Activated naive CD8-positive, alpha-beta T cell treated with anti-CD3 and anti-CD28 coated beads, Interleukin-2, amount 50 U/mL, for 24 hours (primary cell): ENCODE data around the gene TUBA3D.
"Not testable (repeated sequence)": the region's sequence is repeated elsewhere in the genome, so short reads cannot be mapped to it uniquely, and the experiment has no call there.

Experiments used
- ATAC-seq: fragments of 150-1000 bp; cut with Tn5 transposase; one replicate; pipeline ENCODE4 v1.10.0; 2021
- DNase-seq: peaks from one replicate; pipeline ENCODE4 v3.0.0; 2021
- H3K27ac Mint-ChIP-seq: one replicate; pipeline ENCODE4 v1.8.0; 2021; ENCODE audit warnings: mild to moderate bottlenecking, mixed read lengths
- H3K27me3 Mint-ChIP-seq: one replicate; pipeline ENCODE4 v1.8.0; 2021; ENCODE audit warnings: mixed read lengths
- H3K36me3 Mint-ChIP-seq: one replicate; pipeline ENCODE4 v1.8.0; 2021; ENCODE audit warnings: low read depth, mixed read lengths
- H3K4me1 Mint-ChIP-seq: one replicate; pipeline ENCODE4 v1.8.0; 2021; ENCODE audit warnings: mixed read lengths
- H3K4me3 Mint-ChIP-seq: one replicate; pipeline ENCODE4 v1.8.0; 2021; ENCODE audit warnings: mild to moderate bottlenecking, moderate library complexity, mixed read lengths
- H3K9me3 Mint-ChIP-seq: one replicate; pipeline ENCODE4 v1.8.0; 2021; ENCODE audit warnings: mixed read lengths

TUBA3D gene

GRCh38 chr2:131477227-131477626 lies 1.3 kb downstream of the TUBA3D start:
- not testable (repeated sequence) for H3K36me3 Mint-ChIP-seq, H3K4me3 Mint-ChIP-seq, ATAC-seq, DNase-seq, H3K4me1 Mint-ChIP-seq, H3K27ac Mint-ChIP-seq, H3K27me3 Mint-ChIP-seq, H3K9me3 Mint-ChIP-seq

DNA sequence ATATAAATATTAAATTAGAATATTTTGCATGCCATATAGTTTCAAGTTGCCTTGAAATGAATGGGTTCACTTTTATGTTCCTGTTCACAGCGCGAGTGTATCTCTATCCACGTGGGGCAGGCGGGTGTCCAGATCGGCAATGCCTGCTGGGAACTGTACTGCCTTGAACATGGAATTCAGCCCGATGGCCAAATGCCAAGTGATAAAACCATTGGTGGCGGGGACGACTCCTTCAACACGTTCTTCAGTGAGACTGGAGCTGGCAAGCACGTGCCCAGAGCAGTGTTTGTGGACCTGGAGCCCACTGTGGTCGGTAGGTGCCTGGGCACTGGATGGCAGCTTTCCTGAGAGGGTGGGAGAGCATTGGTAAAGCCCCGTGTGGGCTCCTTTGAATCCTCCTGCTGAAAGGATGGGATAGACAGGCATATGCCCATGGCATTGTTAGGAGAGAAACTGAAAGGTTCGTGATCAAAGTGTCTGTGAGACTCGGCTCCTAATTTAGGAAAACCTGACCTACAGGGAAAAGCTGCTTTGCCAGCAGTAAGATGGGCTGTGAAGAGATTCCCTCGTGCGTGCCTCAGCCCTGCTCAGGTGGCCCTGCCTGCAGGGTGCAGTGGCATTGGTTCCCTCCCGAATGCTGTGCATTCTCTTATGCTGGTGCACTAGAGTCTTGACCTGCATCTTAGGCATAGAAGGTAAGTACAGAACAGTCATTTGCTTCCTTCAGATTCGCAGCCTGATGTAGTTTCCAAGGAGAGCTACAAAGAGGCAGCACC lies 2.3 kb downstream of the TUBA3D start:
- H3K9me3 Mint-ChIP-seq, H3K27ac Mint-ChIP-seq, H3K4me3 Mint-ChIP-seq, DNase-seq, H3K36me3 Mint-ChIP-seq, H3K4me1 Mint-ChIP-seq, ATAC-seq, H3K27me3 Mint-ChIP-seq: not testable (repeated sequence)

DNA sequence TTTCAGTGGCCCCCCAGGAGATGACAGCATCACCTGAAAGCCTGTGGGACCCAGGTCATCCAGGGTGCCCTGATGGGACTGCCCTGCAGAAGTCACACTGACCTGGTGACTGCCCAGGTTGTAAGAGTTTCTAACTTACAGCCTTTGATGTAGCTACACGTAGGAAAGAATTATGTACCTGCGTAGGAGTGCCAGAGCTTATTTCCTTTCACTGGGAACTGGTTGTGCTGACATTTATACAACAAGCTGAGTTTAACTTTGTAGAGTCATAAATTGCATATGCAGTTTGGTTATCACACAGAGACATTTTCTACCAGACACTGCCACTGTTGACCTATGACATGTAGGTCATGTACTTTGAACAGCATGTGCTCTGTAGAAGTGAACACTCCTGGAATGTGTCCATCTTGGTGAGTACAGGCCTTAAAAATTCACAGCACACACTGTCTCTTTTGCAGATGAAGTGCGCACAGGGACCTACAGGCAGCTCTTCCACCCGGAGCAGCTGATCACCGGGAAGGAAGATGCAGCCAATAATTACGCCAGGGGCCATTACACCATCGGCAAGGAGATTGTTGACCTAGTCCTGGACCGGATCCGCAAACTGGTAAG lies 3.0 kb downstream of the TUBA3D start:
- not testable (repeated sequence) for H3K9me3 Mint-ChIP-seq, H3K4me3 Mint-ChIP-seq, H3K36me3 Mint-ChIP-seq, H3K4me1 Mint-ChIP-seq, DNase-seq, H3K27me3 Mint-ChIP-seq
- H3K27ac Mint-ChIP-seq = peak overlapping the region; percentile 57
- ATAC-seq = peak; percentile 47

DNA sequence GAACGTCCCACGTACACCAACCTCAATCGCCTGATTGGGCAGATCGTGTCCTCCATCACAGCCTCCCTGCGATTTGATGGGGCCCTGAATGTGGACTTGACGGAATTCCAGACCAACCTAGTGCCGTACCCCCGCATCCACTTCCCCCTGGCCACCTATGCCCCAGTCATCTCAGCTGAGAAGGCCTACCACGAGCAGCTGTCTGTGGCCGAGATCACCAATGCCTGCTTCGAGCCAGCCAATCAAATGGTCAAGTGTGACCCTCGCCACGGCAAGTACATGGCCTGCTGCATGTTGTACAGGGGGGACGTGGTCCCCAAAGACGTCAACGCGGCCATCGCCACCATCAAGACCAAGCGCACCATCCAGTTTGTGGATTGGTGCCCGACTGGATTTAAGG lies 4.4 kb downstream of the TUBA3D start:
- H3K27ac Mint-ChIP-seq, H3K27me3 Mint-ChIP-seq, H3K4me1 Mint-ChIP-seq, ATAC-seq, H3K9me3 Mint-ChIP-seq, H3K36me3 Mint-ChIP-seq, DNase-seq, H3K4me3 Mint-ChIP-seq: not testable (repeated sequence)

DNA sequence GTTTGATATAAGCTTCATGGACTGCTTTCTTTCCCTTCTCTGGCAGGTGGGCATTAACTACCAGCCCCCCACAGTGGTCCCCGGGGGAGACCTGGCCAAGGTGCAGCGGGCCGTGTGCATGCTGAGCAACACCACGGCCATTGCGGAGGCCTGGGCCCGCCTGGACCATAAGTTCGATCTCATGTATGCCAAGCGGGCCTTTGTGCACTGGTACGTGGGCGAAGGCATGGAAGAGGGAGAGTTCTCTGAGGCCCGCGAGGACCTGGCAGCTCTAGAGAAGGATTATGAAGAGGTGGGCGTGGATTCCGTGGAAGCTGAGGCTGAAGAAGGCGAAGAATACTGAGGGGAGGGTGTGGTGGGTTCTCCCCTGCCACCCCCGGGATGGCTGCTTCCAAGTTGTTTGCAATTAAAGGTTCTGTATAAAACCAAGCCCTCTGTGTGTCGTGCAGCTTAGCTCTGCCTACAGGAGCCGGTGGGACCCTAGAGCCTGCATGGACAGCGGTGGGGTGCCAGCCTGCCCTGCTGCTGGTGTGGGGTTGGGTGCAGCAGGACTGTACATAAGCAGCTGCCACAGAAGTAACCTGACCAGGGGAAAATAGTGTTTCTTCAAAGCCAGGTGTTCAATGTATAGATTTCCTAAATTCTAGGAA lies 6.7 kb downstream of the TUBA3D start:
- H3K27ac Mint-ChIP-seq = peak overlapping the region; percentile 43
- not testable (repeated sequence) for DNase-seq, H3K4me1 Mint-ChIP-seq, H3K9me3 Mint-ChIP-seq, ATAC-seq, H3K36me3 Mint-ChIP-seq, H3K4me3 Mint-ChIP-seq, H3K27me3 Mint-ChIP-seq

GRCh38 chr2:131483981-131484820 lies 8.3 kb downstream of the TUBA3D start:
- not testable (repeated sequence) for H3K27me3 Mint-ChIP-seq, H3K4me1 Mint-ChIP-seq, H3K9me3 Mint-ChIP-seq, H3K4me3 Mint-ChIP-seq, H3K27ac Mint-ChIP-seq, DNase-seq, ATAC-seq
- H3K36me3 Mint-ChIP-seq = peaks cover 12% of the 10 kb centered on the region

- not testable (repeated sequence) for H3K9me3 Mint-ChIP-seq, H3K27me3 Mint-ChIP-seq, H3K27ac Mint-ChIP-seq, DNase-seq, ATAC-seq, H3K4me3 Mint-ChIP-seq, H3K4me1 Mint-ChIP-seq
- peaks cover 11% of the 10 kb centered on the region for H3K36me3 Mint-ChIP-seq
Observed at GRCh38 chr2:131484906-131485460, 9.1 kb downstream of the TUBA3D start.

DNA sequence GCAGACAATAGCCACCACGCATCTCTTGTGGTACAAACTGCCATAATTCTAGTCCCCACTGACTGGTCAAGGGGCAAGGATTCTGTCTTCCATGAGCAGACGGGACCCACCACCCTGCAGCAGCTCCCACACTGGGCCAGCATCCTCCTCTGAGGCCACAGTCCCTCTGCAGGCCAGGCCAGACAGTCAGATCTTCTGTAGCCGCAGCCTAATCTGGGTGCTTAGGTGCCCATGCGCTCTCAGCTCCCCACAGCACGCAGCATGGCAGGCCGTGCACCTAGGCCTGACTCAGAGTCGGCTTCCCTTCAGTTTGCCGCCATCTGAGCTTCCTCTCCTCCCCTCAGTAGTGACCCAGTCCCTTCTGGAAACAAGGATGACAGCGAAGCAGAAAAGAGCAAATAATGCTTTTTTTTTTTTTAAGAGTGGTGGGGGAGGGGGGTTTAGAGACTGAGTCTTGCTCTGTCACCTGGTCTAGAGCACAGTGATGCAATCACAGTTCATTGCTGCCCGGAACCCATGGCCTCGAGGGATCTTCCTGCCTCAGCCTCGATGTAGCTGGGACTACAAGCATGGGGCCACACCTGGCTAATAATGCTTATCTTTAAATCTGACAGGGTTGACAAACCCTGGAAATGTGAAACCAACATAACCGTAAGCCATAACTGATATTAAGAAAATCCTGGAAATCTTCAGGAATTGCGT lies 10.4 kb downstream of the TUBA3D start:
- H3K27me3 Mint-ChIP-seq = not testable (repeated sequence)
- peaks cover 12% of the 10 kb centered on the region for H3K36me3 Mint-ChIP-seq
- H3K4me1 Mint-ChIP-seq = peaks cover 20% of the 10 kb centered on the region

GRCh38 chr2:131488306-131489205 lies 12.6 kb downstream of the TUBA3D start:
- H3K4me3 Mint-ChIP-seq = no peak overlapping the region
- no peaks in the 10 kb centered on the region for H3K9me3 Mint-ChIP-seq
- H3K4me1 Mint-ChIP-seq = peaks cover 25% of the 10 kb centered on the region
- H3K36me3 Mint-ChIP-seq = peaks cover 14% of the 10 kb centered on the region
- no peak overlapping the region for H3K27ac Mint-ChIP-seq
- no peaks in the 10 kb centered on the region for H3K27me3 Mint-ChIP-seq
- no peak for DNase-seq
- no peak for ATAC-seq

More for the DNA sequence above, 10.4 kb downstream of the TUBA3D start:
- H3K9me3 Mint-ChIP-seq, DNase-seq, H3K4me3 Mint-ChIP-seq, ATAC-seq, H3K27ac Mint-ChIP-seq: not testable (repeated sequence)

DNA sequence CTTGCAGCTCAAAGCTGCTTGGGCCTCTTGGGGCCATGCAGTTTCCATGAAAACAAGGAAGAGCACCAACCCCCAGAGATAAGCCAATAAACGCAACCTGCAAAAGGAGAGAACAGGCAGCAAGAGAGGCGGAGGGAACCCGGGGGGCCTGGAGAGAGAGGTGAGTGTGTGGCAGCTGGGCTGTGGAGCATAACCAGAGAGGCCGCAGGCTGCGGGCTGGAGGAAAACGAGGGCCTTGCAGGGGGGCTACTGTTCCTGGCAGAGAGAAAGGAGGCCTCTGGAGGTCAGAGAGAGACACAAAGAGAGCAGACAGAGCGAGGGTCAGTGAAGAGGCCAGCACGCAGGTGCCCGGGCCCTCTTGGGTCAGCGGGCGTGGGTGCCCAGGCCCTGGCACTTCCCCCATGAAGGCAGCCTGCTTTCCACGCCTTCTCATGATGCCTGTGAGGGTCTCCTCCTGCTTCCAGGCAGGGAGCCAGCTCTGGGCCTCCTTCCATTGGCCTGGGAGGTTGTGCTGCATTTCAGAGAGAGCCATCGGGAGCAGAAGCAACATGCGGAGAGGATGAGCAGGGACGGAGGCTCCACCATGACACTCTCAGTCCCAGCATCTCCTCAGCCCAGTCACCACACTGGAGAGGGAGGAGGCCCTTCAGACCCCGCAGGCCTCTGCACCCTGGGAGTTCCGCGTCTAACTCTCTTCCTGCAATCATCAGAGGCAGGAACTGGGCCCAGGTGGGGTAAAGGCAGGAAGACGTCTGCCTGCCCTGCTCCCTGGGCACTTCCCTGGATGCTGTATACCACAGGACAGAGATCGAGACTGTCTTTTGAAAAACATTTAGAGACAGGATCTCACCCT lies 14.9 kb downstream of the TUBA3D start:
- Mint-ChIP-seq H3K4me1 (peaks cover 39% of the 10 kb centered on the region), H3K27ac (peak overlapping the region; percentile 92), H3K36me3 (peaks cover 14% of the 10 kb centered on the region), H3K4me3 (peak overlapping the region; percentile 86)
- not testable (repeated sequence) for ATAC-seq, H3K9me3 Mint-ChIP-seq, H3K27me3 Mint-ChIP-seq
- DNase-seq = peak; percentile 14

DNA sequence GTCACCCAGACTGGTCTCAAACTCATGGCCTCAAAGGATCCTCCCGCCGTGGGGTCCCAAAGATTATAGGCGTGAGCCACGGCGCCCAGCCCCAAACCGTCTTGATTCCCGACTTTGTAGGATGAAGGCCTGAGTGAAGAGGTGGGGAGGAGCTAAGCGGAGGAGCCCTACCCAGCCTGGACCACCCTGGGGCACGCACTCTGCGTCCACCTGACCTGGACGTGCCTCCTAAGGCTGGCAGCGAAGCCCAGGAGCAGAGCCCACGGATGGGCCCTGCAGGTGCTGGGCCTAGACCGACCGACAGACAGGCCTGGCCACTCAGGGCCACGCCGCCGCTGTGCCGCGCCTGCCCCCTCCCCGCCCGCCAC lies 15.5 kb downstream of the TUBA3D start:
- peak overlapping the region; percentile 86 for H3K4me3 Mint-ChIP-seq

GRCh38 chr2:131492015-131492417 lies 16.1 kb downstream of the TUBA3D start, which contains the start of gene MZT2A:
Gene MZT2A, minus strand, starts transcription at chr2:131492397. Its CDS starts 21 bp downstream, at chr2:131492376.
- not testable (repeated sequence) for H3K9me3 Mint-ChIP-seq, H3K27me3 Mint-ChIP-seq, ATAC-seq, DNase-seq
- H3K27ac Mint-ChIP-seq = peak within 1 kb of the TSS; percentile 92
- peak within 1 kb of the TSS; percentile 95 for H3K4me3 Mint-ChIP-seq
- peaks cover 39% of the 10 kb centered on the region for H3K4me1 Mint-ChIP-seq
- H3K36me3 Mint-ChIP-seq = peaks cover 14% of the 10 kb centered on the region

More for the DNA sequence above, 15.5 kb downstream of the TUBA3D start:
- peaks cover 39% of the 10 kb centered on the region for H3K4me1 Mint-ChIP-seq
- H3K27me3 Mint-ChIP-seq, H3K9me3 Mint-ChIP-seq, DNase-seq: not testable (repeated sequence)
- ATAC-seq = peak; percentile 3
- H3K36me3 Mint-ChIP-seq = peaks cover 14% of the 10 kb centered on the region
- H3K27ac Mint-ChIP-seq = peak overlapping the region; percentile 92
